NOMO-1 (cell line): ENCODE data around the gene DNM3.
A peak's percentile ranks its signal among the peaks of the same experiment; 100 is the strongest.

Source experiments
- DNase-seq, 2 experiments: peaks; one replicate each; lab custom pipeline; 2025; ENCODE audit not compliant: unreplicated experiment in 2 of 2; lab: John Stamatoyannopoulos, UW

The DNM3 gene

GRCh38 chr1:172211221-172211620 lies 369.9 kb downstream of the DNM3 start:
- DNase-seq = no peak

GRCh38 chr1:172212124-172212523 lies 370.8 kb downstream of the DNM3 start:
- no peak for DNase-seq

GRCh38 chr1:172215006-172215405 lies 373.7 kb downstream of the DNM3 start:
- DNase-seq = no peak

- DNase-seq = no peak
Observed at GRCh38 chr1:172219966-172220365, 378.7 kb downstream of the DNM3 start.

GRCh38 chr1:172220376-172220775 lies 379.1 kb downstream of the DNM3 start:
- DNase-seq = no peak

- no peak for DNase-seq
Observed at GRCh38 chr1:172221436-172221835, 380.1 kb downstream of the DNM3 start.

- DNase-seq = no peak
Observed at GRCh38 chr1:172224871-172225270, 383.6 kb downstream of the DNM3 start.

GRCh38 chr1:172229942-172230341 lies 388.6 kb downstream of the DNM3 start:
- DNase-seq = no peak

GRCh38 chr1:172230526-172230925 lies 389.2 kb downstream of the DNM3 start:
- no peak for DNase-seq

GRCh38 chr1:172236958-172237357 lies 395.7 kb downstream of the DNM3 start:
- no peak for DNase-seq

GRCh38 chr1:172238158-172238557 lies 396.9 kb downstream of the DNM3 start:
- DNase-seq = no peak

GRCh38 chr1:172238965-172239364 lies 397.7 kb downstream of the DNM3 start:
- no peak for DNase-seq

- no peak for DNase-seq
Observed at GRCh38 chr1:172239901-172240300, 398.6 kb downstream of the DNM3 start.

GRCh38 chr1:172241540-172241939 lies 400.2 kb downstream of the DNM3 start:
- DNase-seq = no peak

GRCh38 chr1:172244865-172245264 lies 403.6 kb downstream of the DNM3 start:
- no peak for DNase-seq

GRCh38 chr1:172245788-172246187 lies 404.5 kb downstream of the DNM3 start:
- DNase-seq = no peak

GRCh38 chr1:172246521-172247390 lies 405.5 kb downstream of the DNM3 start:
- DNase-seq = no peak

GRCh38 chr1:172251486-172251885 lies 410.2 kb downstream of the DNM3 start:
- no peak for DNase-seq

GRCh38 chr1:172252321-172252720 lies 411.0 kb downstream of the DNM3 start:
- no peak for DNase-seq

- no peak for DNase-seq
Observed at GRCh38 chr1:172252958-172253357, 411.7 kb downstream of the DNM3 start.

- DNase-seq = peak in 1 of 2 experiments; percentile 21
Observed at GRCh38 chr1:172254521-172255222, 413.4 kb downstream of the DNM3 start.

- DNase-seq = no peak
Observed at GRCh38 chr1:172255223-172255560, 413.9 kb downstream of the DNM3 start.
